Osteoblast (primary cell): ENCODE measurements around the gene AKAP13. TPM values are rescaled to one million over a fixed set of nuclear protein-coding genes. Genes with fewer than 3 reads are reported as not detected.

Experiments
- DNase-seq: peaks from one replicate; pipeline ENCODE4 v3.0.0; 2011; ENCODE audit warnings: low spot score, mixed read lengths; ENCODE audit not compliant: insufficient read length; ENCODE audit errors: missing footprints
- H2AFZ ChIP-seq: 2 replicates; pipeline ENCODE4 v1.6.0; 2011; ENCODE audit warnings: mild to moderate bottlenecking, low read length
- H3K27ac ChIP-seq: 2 replicates; pipeline ENCODE4 v1.5.1; 2011; ENCODE audit warnings: mild to moderate bottlenecking, low read depth, low read length, moderate library complexity
- H3K27me3 ChIP-seq: 2 replicates; pipeline ENCODE4 v1.6.0; 2012; ENCODE audit warnings: mild to moderate bottlenecking, control low read depth, inconsistent platforms, low read length, moderate library complexity; ENCODE audit not compliant: insufficient read depth
- H3K36me3 ChIP-seq: 2 replicates; pipeline ENCODE4 v1.5.1; 2011; ENCODE audit warnings: mild to moderate bottlenecking, low read length, control low read depth, moderate library complexity; ENCODE audit not compliant: insufficient read depth
- H3K4me1 ChIP-seq: 2 replicates; pipeline ENCODE4 v1.5.1; 2011; ENCODE audit warnings: mild to moderate bottlenecking, low read length, control low read depth, moderate library complexity; ENCODE audit not compliant: insufficient read depth
- H3K4me2 ChIP-seq: 2 replicates; pipeline ENCODE4 v1.6.0; 2011; ENCODE audit warnings: mild to moderate bottlenecking, low read length; ENCODE audit not compliant: insufficient read depth
- H3K4me3 ChIP-seq: fragments of 200-600 bp; sonication (generic); 3 replicates; pipeline ENCODE4 v1.5.1; 2012; ENCODE audit warnings: mild to moderate bottlenecking, low read length, inconsistent platforms; ENCODE audit not compliant: insufficient read depth
- H3K79me2 ChIP-seq: 2 replicates; pipeline ENCODE4 v1.6.0; 2012; ENCODE audit warnings: mild to moderate bottlenecking, low read length, control low read depth, inconsistent platforms; ENCODE audit not compliant: insufficient read depth
- H3K9me3 ChIP-seq: 2 replicates; pipeline ENCODE4 v1.5.1; 2011; ENCODE audit warnings: low read depth, low read length, control low read depth
- H4K20me1 ChIP-seq: 2 replicates; pipeline ENCODE4 v1.6.0; 2012; ENCODE audit warnings: mild to moderate bottlenecking, low read length, control low read depth; ENCODE audit not compliant: insufficient read depth
- total RNA-seq: library from RNA; depleted of rRNA; stranded (reverse); fragments of >200 nt; gene quantifications from 2 replicates; pipeline ENCODE4 v1.2.3, GENCODE V29; 2012
- TF ChIP-seq, protein P1 (sequence below): IDR thresholded peaks from 2 replicates; pipeline ENCODE4 v1.5.1; 2011; ENCODE audit warnings: mild to moderate bottlenecking, low read depth, low read length, moderate library complexity; ENCODE audit errors: extremely low read depth

AKAP13 gene
- total RNA-seq, 1 donor = 77.1 TPM

DNA sequence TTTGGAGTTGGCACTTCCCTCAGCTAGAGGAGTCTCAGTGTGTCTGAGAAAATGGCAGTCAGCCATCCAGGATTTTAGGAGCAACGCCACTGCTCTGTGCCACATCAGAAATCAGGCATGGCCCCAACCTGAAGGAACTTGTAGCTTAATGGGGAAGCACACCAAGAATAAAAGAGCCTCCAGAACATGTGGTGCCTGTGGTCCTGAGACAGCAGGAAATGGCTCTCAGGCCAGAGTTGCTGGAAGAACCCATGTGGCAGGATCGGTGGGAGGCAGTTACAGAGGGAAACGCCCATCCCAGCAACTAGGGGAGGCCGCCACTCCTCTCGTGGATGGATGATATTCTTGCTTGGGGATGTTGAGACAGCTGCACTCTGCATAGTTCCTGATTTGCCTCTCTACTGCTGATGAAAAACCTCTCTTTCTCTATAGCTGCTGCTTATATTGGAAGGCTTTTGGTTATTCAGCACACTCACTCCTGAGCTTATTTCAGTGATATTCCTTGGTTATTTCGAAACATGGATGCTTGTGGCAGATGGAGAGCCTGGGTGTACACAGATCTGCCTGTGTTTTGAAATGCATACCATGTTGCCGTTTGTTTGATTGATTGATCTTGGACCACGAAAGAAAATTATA lies 361.9 kb downstream of the AKAP13 start:
- Histone ChIP-seq H3K27me3 (no peaks in the 10 kb centered on the region), H3K36me3 (peaks cover 56% of the 10 kb centered on the region), H2AFZ (no peak overlapping the region), H3K4me3 (no peak overlapping the region), H3K4me2 (no peak overlapping the region), H3K79me2 (no peaks in the 10 kb centered on the region), H3K4me1 (no peaks in the 10 kb centered on the region), H3K9me3 (no peaks in the 10 kb centered on the region), H4K20me1 (no peaks in the 10 kb centered on the region), H3K27ac (no peak overlapping the region)
- TF ChIP-seq, protein P1, sequence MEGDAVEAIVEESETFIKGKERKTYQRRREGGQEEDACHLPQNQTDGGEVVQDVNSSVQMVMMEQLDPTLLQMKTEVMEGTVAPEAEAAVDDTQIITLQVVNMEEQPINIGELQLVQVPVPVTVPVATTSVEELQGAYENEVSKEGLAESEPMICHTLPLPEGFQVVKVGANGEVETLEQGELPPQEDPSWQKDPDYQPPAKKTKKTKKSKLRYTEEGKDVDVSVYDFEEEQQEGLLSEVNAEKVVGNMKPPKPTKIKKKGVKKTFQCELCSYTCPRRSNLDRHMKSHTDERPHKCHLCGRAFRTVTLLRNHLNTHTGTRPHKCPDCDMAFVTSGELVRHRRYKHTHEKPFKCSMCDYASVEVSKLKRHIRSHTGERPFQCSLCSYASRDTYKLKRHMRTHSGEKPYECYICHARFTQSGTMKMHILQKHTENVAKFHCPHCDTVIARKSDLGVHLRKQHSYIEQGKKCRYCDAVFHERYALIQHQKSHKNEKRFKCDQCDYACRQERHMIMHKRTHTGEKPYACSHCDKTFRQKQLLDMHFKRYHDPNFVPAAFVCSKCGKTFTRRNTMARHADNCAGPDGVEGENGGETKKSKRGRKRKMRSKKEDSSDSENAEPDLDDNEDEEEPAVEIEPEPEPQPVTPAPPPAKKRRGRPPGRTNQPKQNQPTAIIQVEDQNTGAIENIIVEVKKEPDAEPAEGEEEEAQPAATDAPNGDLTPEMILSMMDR = no peak
- DNase-seq = peak; percentile 84

DNA sequence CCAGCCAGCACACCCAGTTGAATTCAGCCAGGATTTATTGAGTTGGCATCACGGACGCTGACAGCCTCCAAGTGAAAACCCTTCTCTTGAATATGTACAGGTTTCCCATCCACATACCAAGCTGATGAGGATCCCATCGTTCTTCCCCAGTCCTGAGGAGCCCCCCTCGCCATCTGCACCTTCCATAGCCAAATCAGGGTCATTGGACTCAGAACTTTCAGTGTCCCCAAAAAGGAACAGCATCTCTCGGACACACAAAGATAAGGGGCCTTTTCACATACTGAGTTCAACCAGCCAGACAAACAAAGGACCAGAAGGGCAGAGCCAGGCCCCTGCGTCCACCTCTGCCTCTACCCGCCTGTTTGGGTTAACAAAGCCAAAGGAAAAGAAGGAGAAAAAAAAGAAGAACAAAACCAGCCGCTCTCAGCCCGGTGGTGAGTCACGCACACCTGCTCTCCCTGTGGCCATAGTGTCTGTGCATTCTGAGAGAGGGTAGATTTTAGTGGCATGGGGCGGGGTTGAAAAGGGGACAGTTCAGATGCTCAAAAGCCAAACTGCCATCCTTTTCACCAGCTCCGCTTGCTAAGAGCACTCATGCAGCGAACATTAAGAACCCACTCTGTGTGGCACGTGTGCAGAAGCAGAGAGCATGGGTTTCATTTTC lies 363.1 kb downstream of the AKAP13 start:
- Histone ChIP-seq H3K27ac (no peak overlapping the region), H3K9me3 (no peaks in the 10 kb centered on the region), H3K4me2 (no peak overlapping the region), H3K79me2 (no peaks in the 10 kb centered on the region), H3K27me3 (no peaks in the 10 kb centered on the region), H3K36me3 (peaks cover 53% of the 10 kb centered on the region), H4K20me1 (no peaks in the 10 kb centered on the region), H3K4me3 (no peak overlapping the region), H2AFZ (no peak overlapping the region), H3K4me1 (no peaks in the 10 kb centered on the region)
- DNase-seq = no peak
- TF ChIP-seq, protein P1 = no peak

DNA sequence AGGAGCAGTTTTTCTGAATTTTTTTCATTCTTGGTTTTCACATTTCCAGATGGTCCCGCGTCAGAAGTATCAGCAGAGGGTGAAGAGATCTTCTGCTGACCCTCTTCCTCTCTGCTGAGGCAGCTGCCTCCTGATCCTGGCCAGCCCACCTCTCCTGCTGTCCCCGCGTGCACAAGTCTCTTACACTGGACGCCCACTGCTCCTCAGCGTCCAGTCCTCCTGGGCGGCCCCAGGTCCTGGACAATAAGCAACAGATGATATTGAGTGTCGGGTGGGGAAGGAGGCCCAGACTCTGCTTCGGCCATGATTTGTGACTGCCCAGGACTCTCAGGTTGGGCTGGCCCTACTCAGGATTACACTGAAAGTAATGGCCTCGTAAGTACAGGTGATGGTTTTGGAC lies 364.2 kb downstream of the AKAP13 start:
- Histone ChIP-seq H3K9me3 (no peaks in the 10 kb centered on the region), H3K79me2 (no peaks in the 10 kb centered on the region), H3K4me2 (no peak overlapping the region), H3K36me3 (peaks cover 53% of the 10 kb centered on the region), H3K4me3 (no peak overlapping the region), H3K27me3 (no peaks in the 10 kb centered on the region), H4K20me1 (no peaks in the 10 kb centered on the region), H3K27ac (no peak overlapping the region), H3K4me1 (peaks cover 6% of the 10 kb centered on the region), H2AFZ (no peak overlapping the region)
- no peak for DNase-seq
- TF ChIP-seq, protein P1 = no peak

DNA sequence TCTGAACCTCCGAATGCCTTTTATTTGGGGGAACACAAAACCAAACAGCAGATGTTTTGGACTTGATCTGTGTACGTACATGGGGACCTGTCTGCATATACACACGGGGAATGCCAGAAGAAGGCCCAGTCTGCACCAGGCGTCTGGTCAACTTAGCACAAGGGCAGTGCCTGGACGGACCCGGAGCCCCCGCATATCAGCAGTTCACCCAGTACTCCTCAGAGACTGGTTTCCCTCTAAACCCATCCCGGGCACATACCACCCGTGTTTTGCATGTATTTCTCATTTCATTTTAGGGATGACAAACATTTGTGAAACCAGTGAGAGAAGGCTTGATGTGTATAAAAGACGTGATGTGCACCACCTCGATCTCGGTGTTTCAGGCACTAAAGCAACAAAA lies 364.6 kb downstream of the AKAP13 start:
- no peaks in the 10 kb centered on the region for H3K27me3 ChIP-seq
- no peaks in the 10 kb centered on the region for H3K79me2 ChIP-seq
- H4K20me1 ChIP-seq = no peaks in the 10 kb centered on the region
- no peak overlapping the region for H3K27ac ChIP-seq
- H3K4me1 ChIP-seq = peaks cover 10% of the 10 kb centered on the region
- no peak overlapping the region for H3K4me2 ChIP-seq
- no peaks in the 10 kb centered on the region for H3K9me3 ChIP-seq
- no peak overlapping the region for H3K4me3 ChIP-seq
- peaks cover 52% of the 10 kb centered on the region for H3K36me3 ChIP-seq
- TF ChIP-seq, protein P1 = no peak
- H2AFZ ChIP-seq = no peak overlapping the region
- DNase-seq = no peak
